ENCODE results near the gene COA1. TPM values are rescaled to one million over a fixed set of nuclear protein-coding genes. Genes with fewer than 3 reads are reported as not detected.

The COA1 gene
- total RNA-seq, 4 donors from 2014 or later, result 31.8 to 53.2 (median 39.8) TPM

- no peaks in the 10 kb centered on the region for H3K27me3 ChIP-seq
- intact Hi-C loops (cut with DNase I; ENCODE audit: low total_unique reads) (loop anchor here (10.0 kb wide), 1 partner anchor 108 kb away; no protein-coding TSS in a partner anchor), in situ Hi-C loops (cut with MboI; ENCODE audit: low pct_ligation_motif_present in 1 of 4, low pct_unique_long_range_greater_than_20kb in 1 of 4, low sequenced_read_pairs in 3 of 4) (loop anchor here in 1 of 4 donors (25.0 kb wide), 1 partner anchor 111 kb away; no protein-coding TSS in a partner anchor)
- H3K4me3 ChIP-seq, result no peak overlapping the region
- H3K36me3 ChIP-seq, result no peaks in the 10 kb centered on the region
- no peak overlapping the region for H3K27ac ChIP-seq
- WGBS, 2 donors (ENCODE audit: low coverage in 1 of 2), result 76 to 81% methylated on average over 4 of the region's 4 CpGs
- TF ChIP-seq EP300 (IDR thresholded peaks at IDR 0.05; ENCODE audit: low read depth) (no peak), POLR2A (IDR thresholded peaks at IDR 0.05) (no peak), POLR2AphosphoS5 (IDR thresholded peaks at IDR 0.05) (no peak)
- TF ChIP-seq, protein P1, sequence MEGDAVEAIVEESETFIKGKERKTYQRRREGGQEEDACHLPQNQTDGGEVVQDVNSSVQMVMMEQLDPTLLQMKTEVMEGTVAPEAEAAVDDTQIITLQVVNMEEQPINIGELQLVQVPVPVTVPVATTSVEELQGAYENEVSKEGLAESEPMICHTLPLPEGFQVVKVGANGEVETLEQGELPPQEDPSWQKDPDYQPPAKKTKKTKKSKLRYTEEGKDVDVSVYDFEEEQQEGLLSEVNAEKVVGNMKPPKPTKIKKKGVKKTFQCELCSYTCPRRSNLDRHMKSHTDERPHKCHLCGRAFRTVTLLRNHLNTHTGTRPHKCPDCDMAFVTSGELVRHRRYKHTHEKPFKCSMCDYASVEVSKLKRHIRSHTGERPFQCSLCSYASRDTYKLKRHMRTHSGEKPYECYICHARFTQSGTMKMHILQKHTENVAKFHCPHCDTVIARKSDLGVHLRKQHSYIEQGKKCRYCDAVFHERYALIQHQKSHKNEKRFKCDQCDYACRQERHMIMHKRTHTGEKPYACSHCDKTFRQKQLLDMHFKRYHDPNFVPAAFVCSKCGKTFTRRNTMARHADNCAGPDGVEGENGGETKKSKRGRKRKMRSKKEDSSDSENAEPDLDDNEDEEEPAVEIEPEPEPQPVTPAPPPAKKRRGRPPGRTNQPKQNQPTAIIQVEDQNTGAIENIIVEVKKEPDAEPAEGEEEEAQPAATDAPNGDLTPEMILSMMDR (IDR thresholded peaks at IDR 0.05), result no peak
- no peak for DNase-seq
- H3K4me1 ChIP-seq, result peaks cover 0 to 46% (median 14%) of the 10 kb centered on the region in 4 donors
- no peaks in the 10 kb centered on the region for H3K9me3 ChIP-seq
Observed at GRCh38 chr7:43726466-43726865, 2.9 kb downstream of the COA1 start.

DNA sequence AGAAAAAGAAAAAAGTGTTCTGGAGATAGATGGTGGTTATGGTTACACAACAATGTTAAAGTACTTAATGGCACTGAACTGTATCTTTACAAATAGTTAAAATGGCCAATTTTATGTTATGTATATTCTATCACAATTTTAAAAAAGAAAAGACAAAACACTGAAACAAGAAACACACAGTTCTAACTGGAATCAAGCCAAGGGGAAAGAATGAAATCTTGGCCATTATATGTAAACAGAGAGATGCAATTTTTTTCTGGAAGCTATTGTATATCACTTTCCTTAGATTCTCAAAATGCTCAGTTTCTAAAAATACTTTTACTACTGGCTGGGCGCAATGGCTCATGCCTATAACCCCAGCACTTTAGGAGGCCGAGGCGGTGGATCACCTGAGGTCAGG, 4.1 kb downstream of the COA1 start:
- DNase-seq, result no peak
- Histone ChIP-seq H3K4me3 (no peak overlapping the region), H3K27ac (no peak overlapping the region), H3K27me3 (no peaks in the 10 kb centered on the region), H3K36me3 (no peaks in the 10 kb centered on the region), H3K9me3 (no peaks in the 10 kb centered on the region), H3K4me1 (peaks cover 0 to 43% (median 14%) of the 10 kb centered on the region in 4 donors)
- 50 to 70% methylated on average over 3 of the region's 3 CpGs for WGBS, 2 donors (ENCODE audit: low coverage in 1 of 2)
- intact Hi-C loops (cut with DNase I; ENCODE audit: low total_unique reads), result loop anchor here (10.0 kb wide), 1 partner anchor 110 kb away; no protein-coding TSS in a partner anchor
- in situ Hi-C loops (cut with MboI; ENCODE audit: low pct_ligation_motif_present in 1 of 4, low pct_unique_long_range_greater_than_20kb in 1 of 4, low sequenced_read_pairs in 3 of 4), result loop anchor here in 1 of 4 donors (25.0 kb wide), 1 partner anchor 112 kb away; no protein-coding TSS in a partner anchor
- no peak for TF ChIP-seq EP300 (IDR thresholded peaks at IDR 0.05; ENCODE audit: low read depth)
- TF ChIP-seq, protein P1 (IDR thresholded peaks at IDR 0.05), result no peak
- TF ChIP-seq POLR2A (IDR thresholded peaks at IDR 0.05), result no peak
- TF ChIP-seq POLR2AphosphoS5 (IDR thresholded peaks at IDR 0.05), result no peak

DNA sequence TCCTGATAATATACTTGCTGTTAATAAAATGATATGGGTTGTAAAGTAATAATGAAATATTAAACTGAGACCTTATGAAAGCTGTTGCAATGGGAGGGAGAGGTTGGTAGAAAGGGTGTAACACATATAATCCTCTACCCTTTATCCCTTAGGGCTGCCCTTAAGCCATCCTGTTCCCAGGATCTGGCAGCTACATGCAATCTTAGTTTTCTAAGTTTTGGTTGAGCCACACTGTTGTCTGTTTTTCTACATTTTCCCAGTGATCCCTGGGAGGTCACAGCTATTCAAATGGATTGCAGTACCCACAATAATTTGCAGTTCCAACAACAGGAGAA, 6.3 kb downstream of the COA1 start:
- peaks cover 0 to 29% (median 7%) of the 10 kb centered on the region in 4 donors for H3K4me1 ChIP-seq
- in situ Hi-C loops (cut with MboI; ENCODE audit: low pct_ligation_motif_present in 1 of 4, low pct_unique_long_range_greater_than_20kb in 1 of 4, low sequenced_read_pairs in 3 of 4), result loop anchor here in 3 of 4 donors (25.0 kb wide), 3 partner anchors 114 to 786 kb away; partner anchors contain the start of genes MRPL32 (in 2 of the 3) and PSMA2 (in 2 of the 3)
- no peak overlapping the region for H3K27ac ChIP-seq
- H3K27me3 ChIP-seq, result no peaks in the 10 kb centered on the region
- intact Hi-C loops (cut with DNase I; ENCODE audit: low total_unique reads), result loop anchor here (5.0 to 10.0 kb wide), 2 partner anchors 112 to 141 kb away; partner anchors contain the start of gene STK17A
- DNase-seq, result no peak
- no peak overlapping the region for H3K4me3 ChIP-seq
- no peaks in the 10 kb centered on the region for H3K36me3 ChIP-seq
- TF ChIP-seq EP300 (IDR thresholded peaks at IDR 0.05; ENCODE audit: low read depth), result no peak
- TF ChIP-seq, protein P1 (IDR thresholded peaks at IDR 0.05), result no peak
- no peak for TF ChIP-seq POLR2A (IDR thresholded peaks at IDR 0.05)
- TF ChIP-seq POLR2AphosphoS5 (IDR thresholded peaks at IDR 0.05), result no peak
- no peaks in the 10 kb centered on the region for H3K9me3 ChIP-seq

GRCh38 chr7:43721193-43721806, 8.0 kb downstream of the COA1 start:
- no peaks in the 10 kb centered on the region for H3K36me3 ChIP-seq

More at GRCh38 chr7:43721193-43721806, 8.0 kb downstream of the COA1 start:
- Histone ChIP-seq H3K4me1 (peaks cover 0 to 16% (median 3%) of the 10 kb centered on the region in 4 donors), H3K4me3 (no peak overlapping the region), H3K27ac (no peak overlapping the region), H3K9me3 (no peaks in the 10 kb centered on the region), H3K27me3 (no peaks in the 10 kb centered on the region)
- in situ Hi-C loops (cut with MboI; ENCODE audit: low pct_ligation_motif_present in 1 of 4, low pct_unique_long_range_greater_than_20kb in 1 of 4, low sequenced_read_pairs in 3 of 4) (loop anchor here in 3 of 4 donors (25.0 kb wide), 3 partner anchors 116 to 784 kb away; partner anchors contain the start of genes MRPL32 (in 2 of the 3) and PSMA2 (in 2 of the 3)), intact Hi-C loops (cut with DNase I; ENCODE audit: low total_unique reads) (loop anchor here (5.0 to 10.0 kb wide), 2 partner anchors 114 to 139 kb away; partner anchors contain the start of gene STK17A)
- DNase-seq, result no peak
- 38 to 45% methylated on average over 2 of the region's 2 CpGs for WGBS, 2 donors (ENCODE audit: low coverage in 1 of 2)
- no peak for TF ChIP-seq EP300 (IDR thresholded peaks at IDR 0.05; ENCODE audit: low read depth)
- TF ChIP-seq, protein P1 (IDR thresholded peaks at IDR 0.05), result peak; percentile 62 to 72 (median 66)
